Kidney epithelial cell (primary cell): ENCODE measurements around the gene MRPL33. TPM values are rescaled to one million over a fixed set of nuclear protein-coding genes. Genes with fewer than 3 reads are reported as not detected.

Source experiments
- DNase-seq: peaks from one replicate; pipeline ENCODE4 v3.0.0-alpha.2; 2010; ENCODE audit warnings: low read depth
- H3K27me3 ChIP-seq: 2 replicates; pipeline ENCODE4 v1.6.0; 2011; ENCODE audit warnings: low read length; ENCODE audit not compliant: control insufficient read depth, insufficient read depth
- H3K36me3 ChIP-seq: 2 replicates; pipeline ENCODE4 v1.5.1; 2011; ENCODE audit warnings: low read length; ENCODE audit not compliant: control insufficient read depth, insufficient read depth
- H3K4me3 ChIP-seq: 2 replicates; pipeline ENCODE4 v1.5.1; 2011; ENCODE audit warnings: low read depth, mild to moderate bottlenecking, control low read depth, low read length
- total RNA-seq: library from RNA; depleted of rRNA; stranded (reverse); fragments of >200 nt; gene quantifications from 2 replicates; pipeline ENCODE4 v1.2.3, GENCODE V29; 2015
- TF ChIP-seq, protein P1 (sequence below): IDR thresholded peaks from 2 replicates; pipeline ENCODE4 v1.5.1; 2011; ENCODE audit warnings: mild to moderate bottlenecking, moderate library complexity, low read length, control low read depth, inconsistent platforms; ENCODE audit not compliant: insufficient read depth, poor library complexity, severe bottlenecking

MRPL33 gene
- total RNA-seq, 1 donor from 2014 or later: 121 TPM

DNA sequence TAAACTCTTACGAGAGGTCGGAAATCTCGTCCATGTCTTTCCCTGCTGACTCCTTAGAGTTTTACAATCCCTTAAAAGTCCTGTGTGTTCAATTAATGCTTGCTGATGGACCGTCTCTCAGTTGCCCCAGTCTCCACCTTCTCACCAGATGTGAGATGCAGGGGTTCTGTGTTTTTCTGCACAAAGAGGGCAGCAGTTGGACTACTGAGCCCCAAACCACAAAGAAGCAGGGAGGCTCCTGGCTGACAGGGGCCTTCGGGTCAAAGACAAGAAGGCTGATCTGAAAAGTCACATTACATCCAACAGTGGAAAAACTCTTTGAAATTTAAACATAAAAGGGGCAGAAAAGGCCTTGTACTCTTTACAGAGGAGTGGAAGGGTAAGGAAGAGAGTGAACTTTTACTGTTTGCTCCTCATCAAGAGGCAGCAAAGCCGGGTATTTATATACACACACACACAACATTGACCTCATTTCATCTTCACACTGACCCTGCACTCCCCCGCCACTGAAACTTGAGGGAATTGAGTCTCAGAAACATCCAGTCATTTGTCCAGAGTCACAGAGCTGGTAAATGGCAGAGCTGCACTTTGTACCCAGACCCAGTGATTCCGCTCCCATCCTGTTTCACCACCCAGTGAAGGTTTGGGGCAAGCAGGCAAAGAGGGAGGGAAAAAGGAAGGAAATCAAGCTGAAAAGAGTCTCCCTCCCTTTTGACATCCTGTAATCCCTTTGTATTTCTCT lies 23.7 kb downstream of the MRPL33 start:
- H3K36me3 ChIP-seq: no peaks in the 10 kb centered on the region
- H3K4me3 ChIP-seq: no peak overlapping the region
- DNase-seq: no peak
- TF ChIP-seq, protein P1, sequence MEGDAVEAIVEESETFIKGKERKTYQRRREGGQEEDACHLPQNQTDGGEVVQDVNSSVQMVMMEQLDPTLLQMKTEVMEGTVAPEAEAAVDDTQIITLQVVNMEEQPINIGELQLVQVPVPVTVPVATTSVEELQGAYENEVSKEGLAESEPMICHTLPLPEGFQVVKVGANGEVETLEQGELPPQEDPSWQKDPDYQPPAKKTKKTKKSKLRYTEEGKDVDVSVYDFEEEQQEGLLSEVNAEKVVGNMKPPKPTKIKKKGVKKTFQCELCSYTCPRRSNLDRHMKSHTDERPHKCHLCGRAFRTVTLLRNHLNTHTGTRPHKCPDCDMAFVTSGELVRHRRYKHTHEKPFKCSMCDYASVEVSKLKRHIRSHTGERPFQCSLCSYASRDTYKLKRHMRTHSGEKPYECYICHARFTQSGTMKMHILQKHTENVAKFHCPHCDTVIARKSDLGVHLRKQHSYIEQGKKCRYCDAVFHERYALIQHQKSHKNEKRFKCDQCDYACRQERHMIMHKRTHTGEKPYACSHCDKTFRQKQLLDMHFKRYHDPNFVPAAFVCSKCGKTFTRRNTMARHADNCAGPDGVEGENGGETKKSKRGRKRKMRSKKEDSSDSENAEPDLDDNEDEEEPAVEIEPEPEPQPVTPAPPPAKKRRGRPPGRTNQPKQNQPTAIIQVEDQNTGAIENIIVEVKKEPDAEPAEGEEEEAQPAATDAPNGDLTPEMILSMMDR: no peak
- H3K27me3 ChIP-seq: no peaks in the 10 kb centered on the region

DNA sequence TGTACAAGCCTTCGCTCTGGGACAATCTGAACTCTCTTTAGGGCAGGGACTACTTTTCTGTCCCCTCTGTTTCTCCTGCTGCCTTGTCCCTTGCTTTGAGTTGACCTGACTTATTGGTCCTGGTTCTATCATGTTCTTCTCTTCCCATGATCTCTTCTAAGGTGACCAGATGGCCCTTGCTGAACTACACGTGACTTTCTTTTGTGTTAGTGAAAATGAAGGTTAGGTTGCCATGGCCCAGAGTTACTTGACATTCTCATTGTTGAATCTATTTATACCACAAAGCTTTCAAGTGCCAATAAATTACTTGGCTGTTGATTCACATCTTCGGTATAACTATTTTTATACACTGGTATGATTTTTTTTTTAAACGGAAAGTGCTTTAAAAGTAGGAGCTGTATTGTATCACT lies 24.4 kb downstream of the MRPL33 start:
- Histone ChIP-seq H3K27me3 (no peaks in the 10 kb centered on the region), H3K4me3 (no peak overlapping the region), H3K36me3 (no peaks in the 10 kb centered on the region)
- DNase-seq: no peak
- TF ChIP-seq, protein P1: no peak

GRCh38 chr2:27796791-27797765 lies 25.6 kb downstream of the MRPL33 start:
- Histone ChIP-seq H3K4me3 (no peak overlapping the region), H3K36me3 (no peaks in the 10 kb centered on the region), H3K27me3 (no peaks in the 10 kb centered on the region)
- TF ChIP-seq, protein P1: no peak
- DNase-seq: no peak

GRCh38 chr2:27797841-27798240 lies 26.3 kb downstream of the MRPL33 start:
- no peak overlapping the region for H3K4me3 ChIP-seq
- DNase-seq: no peak
- H3K36me3 ChIP-seq: no peaks in the 10 kb centered on the region
- no peaks in the 10 kb centered on the region for H3K27me3 ChIP-seq
- TF ChIP-seq, protein P1: no peak

- Histone ChIP-seq H3K27me3 (no peaks in the 10 kb centered on the region), H3K36me3 (no peaks in the 10 kb centered on the region), H3K4me3 (no peak overlapping the region)
- TF ChIP-seq, protein P1: no peak
- DNase-seq: no peak
Observed at GRCh38 chr2:27798486-27798885, 27.0 kb downstream of the MRPL33 start.
